Chondrocyte (in vitro differentiated cells): ENCODE measurements around the gene DGLUCY. TPM values are rescaled to one million over a fixed set of nuclear protein-coding genes. Genes with fewer than 3 reads are reported as not detected.

Source experiments
- DNase-seq: peaks from one replicate; pipeline ENCODE4 v3.0.0; 2021; ENCODE audit warnings: mixed read lengths, low spot score
- H3K27ac Mint-ChIP-seq: one replicate; pipeline ENCODE4 v1.8.0; 2021; ENCODE audit warnings: mild to moderate bottlenecking, moderate library complexity, mixed read lengths; ENCODE audit not compliant: unreplicated experiment
- H3K27me3 Mint-ChIP-seq: 2 replicates; pipeline ENCODE4 v1.8.0; 2021; ENCODE audit warnings: low read depth, mixed read lengths
- H3K36me3 Mint-ChIP-seq: 2 replicates; pipeline ENCODE4 v1.8.0; 2021; ENCODE audit warnings: low read depth, mixed read lengths
- H3K4me1 Mint-ChIP-seq: 2 replicates; pipeline ENCODE4 v1.8.0; 2021; ENCODE audit warnings: low read depth, mild to moderate bottlenecking, mixed read lengths
- H3K4me3 Mint-ChIP-seq: one replicate; pipeline ENCODE4 v1.8.0; 2021; ENCODE audit warnings: mild to moderate bottlenecking, moderate library complexity, mixed read lengths; ENCODE audit not compliant: unreplicated experiment
- H3K9me3 Mint-ChIP-seq: 2 replicates; pipeline ENCODE4 v1.8.0; 2021; ENCODE audit warnings: low read depth, mixed read lengths
- CTCF ChIP-seq: fragments of 200-600 bp; sonication (generic); IDR thresholded peaks from 2 replicates; pipeline ENCODE4 v1.5.0; 2021; ENCODE audit warnings: antibody characterized with exemption, mild to moderate bottlenecking, moderate library complexity
- total RNA-seq: library from RNA; stranded (reverse); gene quantifications from 3 replicates; pipeline ENCODE4 v1.2.1, GENCODE V29; 2021

DGLUCY gene
- total RNA-seq, 1 donor from 2014 or later = 9.3 TPM

- Mint-ChIP-seq H3K27me3 (peaks cover 3% of the 10 kb centered on the region), H3K36me3 (no peaks in the 10 kb centered on the region), H3K9me3 (no peaks in the 10 kb centered on the region), H3K4me1 (peaks cover 13% of the 10 kb centered on the region), H3K4me3 (no peak overlapping the region), H3K27ac (no peak overlapping the region)
- DNase-seq = no peak
- TF ChIP-seq CTCF = no peak
Measured at GRCh38 chr14:91271639-91272038, 157.8 kb downstream of the DGLUCY start.

GRCh38 chr14:91272341-91273272 lies 158.7 kb downstream of the DGLUCY start:
- Mint-ChIP-seq H3K9me3 (no peaks in the 10 kb centered on the region), H3K27ac (no peak overlapping the region), H3K4me3 (no peak overlapping the region), H3K36me3 (no peaks in the 10 kb centered on the region), H3K27me3 (peaks cover 3% of the 10 kb centered on the region), H3K4me1 (peaks cover 13% of the 10 kb centered on the region)
- peak; percentile 91 for DNase-seq
- no peak for TF ChIP-seq CTCF

- no peaks in the 10 kb centered on the region for H3K36me3 Mint-ChIP-seq
- TF ChIP-seq CTCF = no peak
- no peak overlapping the region for H3K4me3 Mint-ChIP-seq
- H3K4me1 Mint-ChIP-seq = peaks cover 13% of the 10 kb centered on the region
- H3K27ac Mint-ChIP-seq = no peak overlapping the region
- peaks cover 3% of the 10 kb centered on the region for H3K27me3 Mint-ChIP-seq
- DNase-seq = no peak
- H3K9me3 Mint-ChIP-seq = no peaks in the 10 kb centered on the region
Measured at GRCh38 chr14:91273273-91273884, 159.5 kb downstream of the DGLUCY start.

- DNase-seq = no peak
- peaks cover 13% of the 10 kb centered on the region for H3K4me1 Mint-ChIP-seq
- no peak for TF ChIP-seq CTCF
- no peaks in the 10 kb centered on the region for H3K9me3 Mint-ChIP-seq
- no peaks in the 10 kb centered on the region for H3K36me3 Mint-ChIP-seq
- H3K27me3 Mint-ChIP-seq = peaks cover 3% of the 10 kb centered on the region
- H3K27ac Mint-ChIP-seq = no peak overlapping the region
- H3K4me3 Mint-ChIP-seq = no peak overlapping the region
Measured at GRCh38 chr14:91273885-91274273, 160.0 kb downstream of the DGLUCY start.

GRCh38 chr14:91274796-91275195 lies 160.9 kb downstream of the DGLUCY start:
- TF ChIP-seq CTCF = no peak
- H3K4me1 Mint-ChIP-seq = peaks cover 4% of the 10 kb centered on the region
- no peak overlapping the region for H3K4me3 Mint-ChIP-seq
- no peak for DNase-seq
- no peaks in the 10 kb centered on the region for H3K36me3 Mint-ChIP-seq
- no peaks in the 10 kb centered on the region for H3K27me3 Mint-ChIP-seq
- no peak overlapping the region for H3K27ac Mint-ChIP-seq
- no peaks in the 10 kb centered on the region for H3K9me3 Mint-ChIP-seq

Other genes with a start within 250 kb of the DGLUCY start
- gene RPS6KA5, start 53.4 kb upstream of the DGLUCY start, total RNA-seq = 0.48 to 0.65 TPM (median 0.54 TPM) in 3 replicates
- gene GPR68, start 130.6 kb downstream of the DGLUCY start, total RNA-seq = 0.42 to 4.1 TPM (median 0.46 TPM) in 3 replicates